Subcutaneous abdominal adipose tissue (tissue), 5 donors: ENCODE data around the gene MOV10L1.

Experiments
- H3K27ac ChIP-seq: one replicate; pipeline ENCODE4 v1.7.0; 2013; ENCODE audit warnings: low read depth, mild to moderate bottlenecking, inconsistent platforms, low read length, moderate library complexity
- H3K27me3 ChIP-seq, 5 donors: one replicate each; pipeline ENCODE4 v1.7.0; 2013; ENCODE audit warnings: low read length in 5 of 5, inconsistent platforms in 1 of 5; ENCODE audit not compliant: control insufficient read depth in 5 of 5, insufficient read depth in 4 of 5
- H3K36me3 ChIP-seq, 5 donors: one replicate each; pipeline ENCODE4 v1.7.0; 2013; ENCODE audit warnings: low read length in 5 of 5; ENCODE audit not compliant: control insufficient read depth in 5 of 5, insufficient read depth in 5 of 5
- H3K4me1 ChIP-seq, 5 donors: one replicate each; pipeline ENCODE4 v1.7.0; 2013; ENCODE audit warnings: low read length in 5 of 5, mild to moderate bottlenecking in 3 of 5, moderate library complexity in 1 of 5; ENCODE audit not compliant: control insufficient read depth in 5 of 5, insufficient read depth in 5 of 5
- H3K4me3 ChIP-seq, 5 donors: one replicate each; pipeline ENCODE4 v1.7.0; 2013; ENCODE audit warnings: low read length in 5 of 5, low read depth in 1 of 5
- H3K9ac ChIP-seq, 5 donors: one replicate each; pipeline ENCODE4 v1.7.0; 2013; ENCODE audit warnings: low read length in 5 of 5, mild to moderate bottlenecking in 4 of 5, moderate library complexity in 3 of 5
- H3K9me3 ChIP-seq, 5 donors: one replicate each; pipeline ENCODE4 v1.7.0; 2013; ENCODE audit warnings: low read length in 5 of 5; ENCODE audit not compliant: control insufficient read depth in 5 of 5
- donor health status: healthy.
- donor health status: healthy.
- donor health status: healthy.
- donor health status: healthy.
- donor health status: healthy.

MOV10L1 gene

DNA sequence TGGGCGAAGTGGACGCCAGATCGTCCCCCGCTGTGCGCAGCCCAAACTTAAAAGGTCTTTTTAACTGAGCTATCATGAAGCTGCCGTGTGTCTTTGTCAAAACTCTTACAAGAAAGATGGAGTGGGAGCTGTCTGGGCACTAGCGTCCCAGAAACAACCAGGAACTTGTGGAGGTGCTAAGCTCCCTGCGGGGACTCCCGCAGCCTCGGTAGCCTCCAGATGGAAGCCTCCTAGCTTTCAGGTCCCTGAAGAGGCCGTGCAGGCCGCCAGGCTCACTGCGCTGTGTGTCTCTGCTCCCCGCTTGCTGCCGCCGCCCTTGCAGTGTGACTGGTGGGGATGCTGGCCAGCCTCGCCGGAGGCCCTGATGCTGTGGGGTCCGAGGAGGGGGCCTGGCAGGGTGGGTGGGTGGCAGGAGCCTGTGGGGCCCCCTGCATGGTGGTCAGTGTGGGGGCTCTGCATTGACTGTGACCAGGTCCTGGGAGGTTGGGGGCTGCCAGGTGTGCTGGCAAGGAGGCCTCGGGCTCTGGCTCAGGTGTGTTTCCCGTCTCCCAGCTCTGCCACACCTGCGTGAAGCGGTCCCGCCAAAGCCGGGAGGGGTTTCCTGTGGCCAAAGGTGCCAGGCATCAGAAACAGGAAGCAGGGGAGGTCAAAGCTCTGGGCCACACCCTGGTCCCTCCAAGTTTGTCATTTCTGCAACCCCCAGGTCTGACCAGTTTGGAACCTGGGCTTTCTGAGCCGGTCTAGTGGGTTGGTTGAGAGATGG lies 97.1 kb downstream of the MOV10L1 start:
- Histone ChIP-seq H3K36me3 (peaks cover 0 to 5% (median 0%) of the 10 kb centered on the region in 5 donors), H3K9ac (peak overlapping the region in 4 of 5 donors; percentile 51 to 79 (median 73))

DNA sequence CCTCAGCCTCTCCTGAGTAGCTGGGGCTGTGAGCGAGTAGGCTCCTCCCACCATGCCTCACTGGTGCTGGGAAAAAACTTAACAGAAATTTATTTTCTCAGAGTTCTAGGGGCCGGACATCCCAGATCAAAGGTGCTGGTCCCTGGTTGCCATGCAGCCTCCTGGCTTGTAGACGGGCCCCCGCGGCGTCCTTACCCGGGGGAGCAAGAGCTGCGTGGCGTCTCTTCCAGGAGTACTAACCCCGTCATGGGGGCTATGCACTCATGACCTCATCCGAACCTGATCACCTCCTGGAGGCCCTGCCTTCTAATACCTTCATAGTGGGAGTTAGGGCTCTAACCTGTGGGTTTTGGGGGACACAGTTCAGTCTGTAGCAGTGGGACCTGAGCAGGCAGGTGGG lies 98.5 kb downstream of the MOV10L1 start:
- Histone ChIP-seq H3K27ac (no peak overlapping the region), H3K27me3 (no peaks in the 10 kb centered on the region)

More for the DNA sequence above, 97.1 kb downstream of the MOV10L1 start:
- Histone ChIP-seq H3K9me3 (no peaks in the 10 kb centered on the region), H3K4me3 (peak overlapping the region; percentile 54 to 67 (median 59)), H3K27me3 (no peaks in the 10 kb centered on the region), H3K27ac (no peak overlapping the region), H3K4me1 (peaks cover 5 to 64% (median 58%) of the 10 kb centered on the region in 5 donors)

DNA sequence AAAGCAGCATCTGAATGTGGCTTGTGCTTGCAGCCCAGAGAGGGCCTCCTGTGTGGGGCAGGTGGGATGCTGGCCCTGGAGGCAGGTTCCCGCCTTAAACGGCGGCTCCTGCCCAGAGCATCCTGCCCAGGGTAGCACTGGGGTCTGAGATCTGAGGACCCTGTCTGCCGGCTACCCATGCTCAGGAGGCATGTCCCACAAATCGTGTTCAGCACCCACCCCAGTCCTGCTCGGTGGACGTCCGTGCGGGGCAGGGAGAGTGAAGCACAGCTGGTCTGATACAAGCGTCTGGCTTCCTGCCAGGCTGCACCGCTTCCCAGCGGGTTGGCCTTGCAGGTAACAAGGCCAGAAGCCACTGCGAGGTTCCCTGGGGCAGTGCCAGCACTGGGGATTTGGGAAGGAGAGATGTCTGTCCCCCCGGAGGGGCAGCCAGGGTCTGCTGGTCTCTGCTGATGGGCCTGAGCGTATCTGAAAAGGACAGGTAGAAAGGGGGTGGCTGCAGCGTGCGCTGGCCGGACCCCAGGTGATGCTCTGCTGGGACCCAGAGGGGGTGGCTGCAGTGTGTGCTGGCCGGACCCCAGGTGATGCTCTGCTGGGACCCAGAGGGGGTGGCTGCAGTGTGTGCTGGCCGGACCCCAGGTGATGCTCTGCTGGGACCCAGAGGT lies 99.5 kb downstream of the MOV10L1 start:
- peaks cover 0 to 18% (median 12%) of the 10 kb centered on the region in 5 donors for H3K36me3 ChIP-seq
- no peak overlapping the region for H3K4me3 ChIP-seq
- no peaks in the 10 kb centered on the region for H3K27me3 ChIP-seq
- peak overlapping the region in 1 of 5 donors; percentile 53 for H3K9ac ChIP-seq
- H3K27ac ChIP-seq, result peak overlapping the region; percentile 37
- peaks cover 5 to 67% (median 59%) of the 10 kb centered on the region in 5 donors for H3K4me1 ChIP-seq
- no peaks in the 10 kb centered on the region for H3K9me3 ChIP-seq

More for the DNA sequence above, 98.5 kb downstream of the MOV10L1 start:
- no peaks in the 10 kb centered on the region for H3K9me3 ChIP-seq
- no peak overlapping the region for H3K9ac ChIP-seq
- H3K36me3 ChIP-seq, result peaks cover 0 to 8% (median 3%) of the 10 kb centered on the region in 5 donors
- no peak overlapping the region for H3K4me3 ChIP-seq
- H3K4me1 ChIP-seq, result peaks cover 5 to 75% (median 67%) of the 10 kb centered on the region in 5 donors

DNA sequence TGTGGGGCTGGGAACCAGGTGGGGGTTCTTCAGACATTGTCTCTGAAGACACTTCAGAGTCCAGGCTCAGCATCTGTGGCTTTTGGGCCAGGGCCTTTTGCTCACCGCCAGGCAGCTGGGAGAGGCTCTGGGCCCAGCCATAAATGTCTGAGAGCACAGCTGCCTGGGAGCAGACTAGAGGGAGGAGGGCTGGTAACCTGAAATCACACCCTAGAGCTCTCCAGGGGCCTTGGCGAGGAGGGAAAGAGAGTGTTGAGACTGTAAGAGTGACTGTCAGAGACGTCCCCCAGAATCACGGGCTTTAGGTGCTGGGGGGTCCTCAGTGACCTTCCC lies 100.0 kb downstream of the MOV10L1 start:
- peak overlapping the region in 4 of 5 donors; percentile 57 to 62 (median 62) for H3K4me3 ChIP-seq
- H3K4me1 ChIP-seq, result peaks cover 5 to 62% (median 54%) of the 10 kb centered on the region in 5 donors
- H3K9me3 ChIP-seq, result no peaks in the 10 kb centered on the region
- H3K27me3 ChIP-seq, result no peaks in the 10 kb centered on the region
- H3K9ac ChIP-seq, result peak overlapping the region in 2 of 5 donors; percentile 49 to 53
- peak overlapping the region; percentile 37 for H3K27ac ChIP-seq
- H3K36me3 ChIP-seq, result peaks cover 0 to 23% (median 17%) of the 10 kb centered on the region in 5 donors

DNA sequence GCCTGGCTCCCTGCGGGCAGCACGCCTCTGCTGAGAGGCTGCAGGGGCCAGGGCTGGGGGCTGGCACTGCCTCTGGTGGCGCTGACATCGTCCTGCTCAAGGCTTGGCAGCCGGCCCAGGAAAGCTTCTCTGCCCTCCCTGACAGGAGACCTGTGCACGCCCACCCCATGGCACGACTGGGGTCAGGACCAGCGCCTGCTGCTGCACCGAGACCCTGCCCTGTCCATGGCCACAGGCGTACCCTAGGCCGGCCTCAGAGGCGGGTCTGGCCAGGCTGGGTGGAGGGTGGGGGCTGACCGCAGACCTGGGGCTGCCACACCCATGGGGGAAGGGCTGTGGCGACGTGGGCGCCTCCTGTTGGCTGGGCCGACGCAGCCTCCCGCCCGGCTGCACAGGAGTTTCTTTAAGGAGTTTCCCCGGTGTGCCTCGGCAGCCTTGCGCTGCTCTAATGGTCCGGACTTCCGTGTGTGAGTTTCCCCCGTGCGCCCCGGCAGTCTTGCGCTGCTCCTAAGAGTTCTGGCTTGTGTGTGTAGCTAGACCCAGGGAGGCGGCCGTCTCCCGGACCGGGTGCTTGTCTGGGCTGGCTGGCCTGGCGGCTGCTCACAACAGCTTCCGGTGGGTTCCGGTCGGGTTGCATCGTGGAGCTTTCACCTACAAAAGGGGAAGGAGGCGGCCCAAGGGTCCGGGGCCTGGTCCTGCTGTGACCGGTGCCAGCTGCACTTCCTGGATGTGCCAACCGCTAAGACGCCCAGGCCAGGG lies 100.6 kb downstream of the MOV10L1 start:
- Histone ChIP-seq H3K27me3 (no peaks in the 10 kb centered on the region), H3K9ac (peak overlapping the region in 4 of 5 donors; percentile 42 to 58 (median 51)), H3K4me1 (peaks cover 5 to 56% (median 50%) of the 10 kb centered on the region in 5 donors), H3K9me3 (no peaks in the 10 kb centered on the region), H3K27ac (peak overlapping the region; percentile 37), H3K36me3 (peaks cover 0 to 27% (median 21%) of the 10 kb centered on the region in 5 donors), H3K4me3 (peak overlapping the region in 4 of 5 donors; percentile 57 to 62 (median 62))

DNA sequence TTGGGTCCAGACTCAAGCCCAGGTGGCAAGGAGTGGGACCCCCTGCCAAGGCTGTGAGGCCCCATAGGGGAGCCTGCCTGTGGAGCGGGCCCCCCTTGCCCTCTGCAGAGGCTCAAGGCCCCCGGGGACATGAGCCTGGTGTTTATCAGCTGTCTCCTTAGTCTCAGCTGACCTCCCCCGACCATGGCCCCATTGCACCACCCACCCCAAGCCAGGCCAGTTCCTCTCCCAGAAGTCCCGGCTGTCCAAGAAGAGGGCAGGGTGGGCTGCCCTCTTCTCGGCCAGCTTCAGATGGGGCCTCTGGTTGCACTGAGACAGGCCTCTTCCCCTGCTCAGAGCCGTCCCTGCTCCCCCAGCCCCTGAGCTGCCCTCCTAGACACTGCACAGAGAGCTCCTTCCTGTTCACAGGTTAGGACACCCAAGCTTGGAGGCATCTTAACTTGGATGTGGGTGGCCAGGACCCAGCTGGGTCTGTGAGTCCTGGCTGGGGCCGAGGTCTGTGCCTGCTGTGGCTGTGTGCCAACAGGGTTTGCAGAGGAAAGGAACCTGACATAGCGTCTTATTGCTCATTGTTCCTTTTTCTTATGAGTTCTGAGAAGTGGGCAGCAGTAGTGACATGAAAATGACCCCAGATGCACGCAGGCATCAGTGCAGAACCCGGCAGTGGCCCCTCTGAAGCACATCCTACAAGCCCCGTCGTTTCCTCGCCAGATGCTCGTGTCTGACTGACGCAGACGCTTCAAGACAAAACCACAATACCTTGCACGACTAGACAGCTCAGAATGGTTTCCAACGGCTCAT lies 101.3 kb downstream of the MOV10L1 start:
- peaks cover 0 to 33% (median 24%) of the 10 kb centered on the region in 5 donors for H3K36me3 ChIP-seq
- peaks cover 5 to 55% (median 48%) of the 10 kb centered on the region in 5 donors for H3K4me1 ChIP-seq

DNA sequence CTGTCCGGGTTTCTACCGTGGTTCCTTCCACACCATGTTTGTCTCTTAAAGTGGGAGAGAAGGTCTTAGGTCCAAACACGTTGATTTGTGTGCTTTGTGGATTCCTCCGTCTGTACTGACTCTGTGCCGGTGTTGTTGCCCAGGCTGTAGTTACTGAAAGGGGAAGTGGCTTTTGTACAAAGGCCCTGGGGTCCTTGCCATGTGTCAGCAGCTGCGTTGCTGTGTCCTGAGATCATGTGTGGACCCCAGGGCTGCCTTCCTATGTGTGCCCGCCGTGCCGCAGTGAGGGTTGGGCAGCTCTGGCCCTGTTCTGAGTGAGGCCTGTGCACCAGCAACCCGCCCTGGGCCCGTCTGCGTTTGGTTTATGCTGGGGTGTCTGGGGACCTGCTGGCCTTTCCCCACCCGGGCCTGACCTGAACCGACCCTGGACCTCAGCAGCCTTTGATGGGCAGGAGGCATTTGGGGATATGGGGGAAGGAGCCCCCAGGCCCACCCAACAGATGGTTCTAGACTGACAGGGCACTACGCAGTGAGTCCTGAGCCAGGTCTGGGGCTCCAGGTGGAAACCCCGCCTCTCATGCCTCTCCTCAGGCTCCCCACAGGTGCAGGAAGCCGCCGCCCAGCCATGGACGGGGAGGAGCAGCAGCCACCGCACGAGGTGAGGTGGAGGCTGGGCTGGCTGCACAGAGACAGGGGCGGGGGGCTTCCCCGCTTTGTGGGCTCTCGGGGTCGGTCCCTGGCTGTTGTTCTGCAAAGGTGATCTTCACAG lies 102.8 kb downstream of the MOV10L1 start:
- no peak overlapping the region for H3K4me3 ChIP-seq
- peaks cover 3 to 41% (median 37%) of the 10 kb centered on the region in 5 donors for H3K4me1 ChIP-seq
- H3K9ac ChIP-seq, result no peak overlapping the region
- H3K9me3 ChIP-seq, result no peaks in the 10 kb centered on the region
- H3K27me3 ChIP-seq, result no peaks in the 10 kb centered on the region
- no peak overlapping the region for H3K27ac ChIP-seq
- H3K36me3 ChIP-seq, result peaks cover 0 to 45% (median 31%) of the 10 kb centered on the region in 5 donors

More for the DNA sequence above, 101.3 kb downstream of the MOV10L1 start:
- H3K9ac ChIP-seq, result peak overlapping the region in 4 of 5 donors; percentile 42 to 58 (median 51)
- H3K27ac ChIP-seq, result peak overlapping the region; percentile 37
- peak overlapping the region in 4 of 5 donors; percentile 57 to 62 (median 62) for H3K4me3 ChIP-seq
- no peaks in the 10 kb centered on the region for H3K27me3 ChIP-seq
- no peaks in the 10 kb centered on the region for H3K9me3 ChIP-seq

DNA sequence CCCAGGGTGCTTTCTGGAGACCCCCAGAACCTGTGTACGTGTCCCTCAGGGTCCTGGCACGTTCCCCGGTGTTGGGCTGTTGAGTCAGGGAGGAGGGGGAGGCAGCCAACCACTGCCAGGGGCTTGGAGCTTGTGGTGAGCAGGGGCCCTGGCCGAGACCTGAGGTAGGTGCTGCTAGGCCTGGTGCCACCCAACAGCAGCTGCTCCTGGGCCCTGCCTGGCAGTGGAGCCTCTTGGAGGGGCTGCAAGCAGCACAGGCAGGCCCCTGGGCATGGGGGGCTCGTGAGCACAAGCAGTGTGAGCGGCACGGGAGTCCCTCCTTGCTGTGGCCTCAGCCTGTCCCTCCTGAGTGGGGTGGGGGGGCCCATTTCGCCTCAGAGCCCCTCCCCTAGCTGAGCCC lies 103.8 kb downstream of the MOV10L1 start:
- Histone ChIP-seq H3K9me3 (no peaks in the 10 kb centered on the region), H3K4me3 (no peak overlapping the region), H3K4me1 (peaks cover 3 to 41% (median 37%) of the 10 kb centered on the region in 5 donors), H3K9ac (no peak overlapping the region), H3K27me3 (no peaks in the 10 kb centered on the region), H3K36me3 (peaks cover 0 to 50% (median 35%) of the 10 kb centered on the region in 5 donors), H3K27ac (no peak overlapping the region)
